ENCODE results near the gene RPN1.

Gene RPN1

GRCh38 chr3:128623762-128624176 is 26.8 kb downstream of the RPN1 start:
- Histone ChIP-seq H2BK5ac (ENCODE audit: low read length) (no peak overlapping the region), H3K79me2 (ENCODE audit: control insufficient read depth, insufficient read depth, low read length) (no peaks in the 10 kb centered on the region), H3K27ac (ENCODE audit: low read depth, low read length) (no peak overlapping the region), H3K4me1 (ENCODE audit: control insufficient read depth, low read depth, low read length) (no peaks in the 10 kb centered on the region), H2BK15ac (replicated peaks; ENCODE audit: low read depth) (no peak overlapping the region), H2BK120ac (ENCODE audit: low read depth, low read length) (no peak overlapping the region), H3K79me1 (ENCODE audit: low read length) (peaks cover 12% of the 10 kb centered on the region), H3K23ac (ENCODE audit: low read length) (no peak overlapping the region), H3K18ac (ENCODE audit: low read length) (no peak overlapping the region), H3K9ac (ENCODE audit: low read length) (no peak overlapping the region), H3K4ac (ENCODE audit: low read depth, low read length) (no peak overlapping the region), H3K36me3 (ENCODE audit: control insufficient read depth, insufficient read depth, low read length) (peaks cover 33% of the 10 kb centered on the region), H3K27me3 (ENCODE audit: insufficient read depth, low read length, poor library complexity) (no peaks in the 10 kb centered on the region), H4K8ac (ENCODE audit: low read depth, low read length) (no peak overlapping the region), H2AK5ac (ENCODE audit: low read length) (no peak overlapping the region), H4K5ac (ENCODE audit: low read length) (no peak overlapping the region), H3K4me2 (ENCODE audit: low read length) (no peak overlapping the region), H3K4me3 (ENCODE audit: low read length) (no peak overlapping the region), H3K56ac (ENCODE audit: low read length) (no peak overlapping the region)
- no peak for DNase-seq
- no CpG with 5 or more reads among the region's 7 CpGs for WGBS (ENCODE audit: extremely low coverage, insufficient coverage, low lambda C conversion rate)

- no peaks in the 10 kb centered on the region for H3K27me3 ChIP-seq (ENCODE audit: insufficient read depth, low read length, poor library complexity)
- no peak overlapping the region for H3K4me3 ChIP-seq (ENCODE audit: low read length)
- no peak for DNase-seq
- H3K18ac ChIP-seq (ENCODE audit: low read length): no peak overlapping the region
- H3K79me1 ChIP-seq (ENCODE audit: low read length): peaks cover 14% of the 10 kb centered on the region
- H3K4ac ChIP-seq (ENCODE audit: low read depth, low read length): no peak overlapping the region
- no CpG with 5 or more reads among the region's 9 CpGs for WGBS (ENCODE audit: extremely low coverage, insufficient coverage, low lambda C conversion rate)
- H3K4me2 ChIP-seq (ENCODE audit: low read length): no peak overlapping the region
- H4K8ac ChIP-seq (ENCODE audit: low read depth, low read length): no peak overlapping the region
- H2BK5ac ChIP-seq (ENCODE audit: low read length): no peak overlapping the region
- peaks cover 33% of the 10 kb centered on the region for H3K36me3 ChIP-seq (ENCODE audit: control insufficient read depth, insufficient read depth, low read length)
- H2AK5ac ChIP-seq (ENCODE audit: low read length): no peak overlapping the region
- H4K5ac ChIP-seq (ENCODE audit: low read length): no peak overlapping the region
- H3K27ac ChIP-seq (ENCODE audit: low read depth, low read length): no peak overlapping the region
- no peak overlapping the region for H3K9ac ChIP-seq (ENCODE audit: low read length)
- H3K4me1 ChIP-seq (ENCODE audit: control insufficient read depth, low read depth, low read length): no peaks in the 10 kb centered on the region
- no peak overlapping the region for H2BK15ac ChIP-seq (replicated peaks; ENCODE audit: low read depth)
- H3K23ac ChIP-seq (ENCODE audit: low read length): no peak overlapping the region
- no peaks in the 10 kb centered on the region for H3K79me2 ChIP-seq (ENCODE audit: control insufficient read depth, insufficient read depth, low read length)
- no peak overlapping the region for H3K56ac ChIP-seq (ENCODE audit: low read length)
- H2BK120ac ChIP-seq (ENCODE audit: low read depth, low read length): no peak overlapping the region
Measured at GRCh38 chr3:128621931-128622330, 28.7 kb downstream of the RPN1 start.

DNA sequence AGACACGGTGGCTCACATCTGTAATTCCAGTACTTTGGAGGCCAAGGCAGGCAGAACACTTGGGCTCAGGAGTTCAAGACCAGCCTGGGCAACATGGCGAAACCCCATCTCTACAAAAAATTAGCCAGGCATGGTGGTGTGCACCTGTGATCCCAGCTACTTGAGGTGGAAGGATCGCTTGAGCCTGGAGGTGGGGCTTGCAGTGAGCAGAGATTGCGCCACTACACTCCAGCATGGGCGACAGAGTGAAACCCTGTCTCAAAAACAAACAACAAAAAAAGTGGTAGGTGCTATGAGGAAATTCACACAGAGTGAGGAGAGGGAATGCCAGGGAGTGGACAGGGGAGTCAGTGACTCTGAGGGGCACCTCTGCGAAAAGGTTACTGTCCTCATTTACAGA is 29.4 kb downstream of the RPN1 start:
- H4K5ac ChIP-seq (ENCODE audit: low read length): no peak overlapping the region
- H3K27me3 ChIP-seq (ENCODE audit: insufficient read depth, low read length, poor library complexity): no peaks in the 10 kb centered on the region
- DNase-seq: no peak
- no peak overlapping the region for H3K18ac ChIP-seq (ENCODE audit: low read length)
- H3K4me1 ChIP-seq (ENCODE audit: control insufficient read depth, low read depth, low read length): no peaks in the 10 kb centered on the region
- H3K23ac ChIP-seq (ENCODE audit: low read length): no peak overlapping the region
- no CpG with 5 or more reads among the region's 6 CpGs for WGBS (ENCODE audit: extremely low coverage, insufficient coverage, low lambda C conversion rate)
- peaks cover 28% of the 10 kb centered on the region for H3K36me3 ChIP-seq (ENCODE audit: control insufficient read depth, insufficient read depth, low read length)
- H2BK5ac ChIP-seq (ENCODE audit: low read length): no peak overlapping the region
- H3K4me2 ChIP-seq (ENCODE audit: low read length): no peak overlapping the region
- H3K27ac ChIP-seq (ENCODE audit: low read depth, low read length): no peak overlapping the region
- no peak overlapping the region for H2AK5ac ChIP-seq (ENCODE audit: low read length)
- H3K9ac ChIP-seq (ENCODE audit: low read length): no peak overlapping the region
- H3K4ac ChIP-seq (ENCODE audit: low read depth, low read length): no peak overlapping the region
- peaks cover 19% of the 10 kb centered on the region for H3K79me1 ChIP-seq (ENCODE audit: low read length)
- no peak overlapping the region for H2BK15ac ChIP-seq (replicated peaks; ENCODE audit: low read depth)
- no peak overlapping the region for H3K56ac ChIP-seq (ENCODE audit: low read length)
- no peak overlapping the region for H3K4me3 ChIP-seq (ENCODE audit: low read length)
- no peaks in the 10 kb centered on the region for H3K79me2 ChIP-seq (ENCODE audit: control insufficient read depth, insufficient read depth, low read length)
- H2BK120ac ChIP-seq (ENCODE audit: low read depth, low read length): no peak overlapping the region
- no peak overlapping the region for H4K8ac ChIP-seq (ENCODE audit: low read depth, low read length)

GRCh38 chr3:128620268-128620691 is 30.3 kb downstream of the RPN1 start:
- Histone ChIP-seq H3K23ac (ENCODE audit: low read length) (no peak overlapping the region), H3K79me1 (ENCODE audit: low read length) (peaks cover 19% of the 10 kb centered on the region), H3K4ac (ENCODE audit: low read depth, low read length) (no peak overlapping the region), H3K18ac (ENCODE audit: low read length) (no peak overlapping the region), H2BK5ac (ENCODE audit: low read length) (no peak overlapping the region), H3K36me3 (ENCODE audit: control insufficient read depth, insufficient read depth, low read length) (peaks cover 21% of the 10 kb centered on the region), H3K9ac (ENCODE audit: low read length) (no peak overlapping the region), H3K27ac (ENCODE audit: low read depth, low read length) (no peak overlapping the region), H4K5ac (ENCODE audit: low read length) (no peak overlapping the region), H3K4me2 (ENCODE audit: low read length) (no peak overlapping the region), H3K4me1 (ENCODE audit: control insufficient read depth, low read depth, low read length) (no peaks in the 10 kb centered on the region), H3K4me3 (ENCODE audit: low read length) (no peak overlapping the region), H2BK120ac (ENCODE audit: low read depth, low read length) (no peak overlapping the region), H2AK5ac (ENCODE audit: low read length) (no peak overlapping the region), H3K27me3 (ENCODE audit: insufficient read depth, low read length, poor library complexity) (no peaks in the 10 kb centered on the region), H3K56ac (ENCODE audit: low read length) (no peak overlapping the region), H4K8ac (ENCODE audit: low read depth, low read length) (no peak overlapping the region), H2BK15ac (replicated peaks; ENCODE audit: low read depth) (no peak overlapping the region), H3K79me2 (ENCODE audit: control insufficient read depth, insufficient read depth, low read length) (no peaks in the 10 kb centered on the region)
- no peak for DNase-seq
- WGBS (ENCODE audit: extremely low coverage, insufficient coverage, low lambda C conversion rate): no CpG with 5 or more reads among the region's 9 CpGs

- Histone ChIP-seq H3K36me3 (ENCODE audit: control insufficient read depth, insufficient read depth, low read length) (peaks cover 14% of the 10 kb centered on the region), H3K27ac (ENCODE audit: low read depth, low read length) (no peak overlapping the region)
Measured at GRCh38 chr3:128619146-128619890, 31.3 kb downstream of the RPN1 start.

GRCh38 chr3:128618398-128618726 is 32.3 kb downstream of the RPN1 start:
- H3K27ac ChIP-seq (ENCODE audit: low read depth, low read length): no peak overlapping the region
- no CpG with 5 or more reads among the region's 5 CpGs for WGBS (ENCODE audit: extremely low coverage, insufficient coverage, low lambda C conversion rate)

More at GRCh38 chr3:128619146-128619890, 31.3 kb downstream of the RPN1 start:
- Histone ChIP-seq H2BK5ac (ENCODE audit: low read length) (no peak overlapping the region), H3K4ac (ENCODE audit: low read depth, low read length) (no peak overlapping the region), H3K4me3 (ENCODE audit: low read length) (no peak overlapping the region), H2BK120ac (ENCODE audit: low read depth, low read length) (no peak overlapping the region), H3K79me1 (ENCODE audit: low read length) (peaks cover 16% of the 10 kb centered on the region), H3K4me2 (ENCODE audit: low read length) (no peak overlapping the region), H3K23ac (ENCODE audit: low read length) (no peak overlapping the region), H3K18ac (ENCODE audit: low read length) (no peak overlapping the region), H2BK15ac (replicated peaks; ENCODE audit: low read depth) (no peak overlapping the region), H3K9ac (ENCODE audit: low read length) (no peak overlapping the region), H3K27me3 (ENCODE audit: insufficient read depth, low read length, poor library complexity) (no peaks in the 10 kb centered on the region), H4K5ac (ENCODE audit: low read length) (no peak overlapping the region), H4K8ac (ENCODE audit: low read depth, low read length) (no peak overlapping the region), H3K4me1 (ENCODE audit: control insufficient read depth, low read depth, low read length) (no peaks in the 10 kb centered on the region), H3K79me2 (ENCODE audit: control insufficient read depth, insufficient read depth, low read length) (no peaks in the 10 kb centered on the region), H2AK5ac (ENCODE audit: low read length) (no peak overlapping the region), H3K56ac (ENCODE audit: low read length) (no peak overlapping the region)
- no peak for DNase-seq
- no CpG with 5 or more reads among the region's 7 CpGs for WGBS (ENCODE audit: extremely low coverage, insufficient coverage, low lambda C conversion rate)

More at GRCh38 chr3:128618398-128618726, 32.3 kb downstream of the RPN1 start:
- Histone ChIP-seq H2BK15ac (replicated peaks; ENCODE audit: low read depth) (no peak overlapping the region), H3K4ac (ENCODE audit: low read depth, low read length) (no peak overlapping the region), H4K8ac (ENCODE audit: low read depth, low read length) (no peak overlapping the region), H3K56ac (ENCODE audit: low read length) (peak overlapping the region; percentile 87), H3K9ac (ENCODE audit: low read length) (peak overlapping the region; percentile 93), H4K5ac (ENCODE audit: low read length) (no peak overlapping the region), H3K79me1 (ENCODE audit: low read length) (peaks cover 16% of the 10 kb centered on the region), H3K4me1 (ENCODE audit: control insufficient read depth, low read depth, low read length) (no peaks in the 10 kb centered on the region), H2AK5ac (ENCODE audit: low read length) (no peak overlapping the region), H2BK120ac (ENCODE audit: low read depth, low read length) (no peak overlapping the region), H3K27me3 (ENCODE audit: insufficient read depth, low read length, poor library complexity) (no peaks in the 10 kb centered on the region), H3K18ac (ENCODE audit: low read length) (no peak overlapping the region), H3K4me2 (ENCODE audit: low read length) (no peak overlapping the region), H3K4me3 (ENCODE audit: low read length) (no peak overlapping the region), H2BK5ac (ENCODE audit: low read length) (no peak overlapping the region), H3K36me3 (ENCODE audit: control insufficient read depth, insufficient read depth, low read length) (peaks cover 14% of the 10 kb centered on the region), H3K79me2 (ENCODE audit: control insufficient read depth, insufficient read depth, low read length) (no peaks in the 10 kb centered on the region), H3K23ac (ENCODE audit: low read length) (no peak overlapping the region)
- DNase-seq: no peak

Measured in mesendoderm (in vitro differentiated cells).